GM10248 (cell line): ENCODE measurements around the gene CDK5RAP3.

Source experiments
- CTCF ChIA-PET: fragments of 300-600 bp; sonication (Branson Sonifier 250); formaldehyde crosslinking; extraction: SDS; loops from one replicate; lab custom pipeline; 2021; ENCODE audit warnings: antibody characterized with exemption; lab: Yijun Ruan, JAX
- POLR2A ChIA-PET: fragments of 350-650 bp; sonication (Branson Sonifier 250); formaldehyde crosslinking; extraction: SDS; loops from one replicate; lab custom pipeline; 2020; ENCODE audit warnings: antibody characterized with exemption; lab: Yijun Ruan, JAX
- DNase-seq: peaks from one replicate; pipeline ENCODE4 v3.0.0; 2012; ENCODE audit errors: extremely low spot score
- TF ChIP-seq, protein P1 (sequence below): IDR thresholded peaks from 2 replicates; pipeline ENCODE4 v1.5.1; 2012; ENCODE audit warnings: mild to moderate bottlenecking, low read depth; ENCODE audit errors: extremely low read depth, missing control alignments, control extremely low read depth

CDK5RAP3 gene

DNA sequence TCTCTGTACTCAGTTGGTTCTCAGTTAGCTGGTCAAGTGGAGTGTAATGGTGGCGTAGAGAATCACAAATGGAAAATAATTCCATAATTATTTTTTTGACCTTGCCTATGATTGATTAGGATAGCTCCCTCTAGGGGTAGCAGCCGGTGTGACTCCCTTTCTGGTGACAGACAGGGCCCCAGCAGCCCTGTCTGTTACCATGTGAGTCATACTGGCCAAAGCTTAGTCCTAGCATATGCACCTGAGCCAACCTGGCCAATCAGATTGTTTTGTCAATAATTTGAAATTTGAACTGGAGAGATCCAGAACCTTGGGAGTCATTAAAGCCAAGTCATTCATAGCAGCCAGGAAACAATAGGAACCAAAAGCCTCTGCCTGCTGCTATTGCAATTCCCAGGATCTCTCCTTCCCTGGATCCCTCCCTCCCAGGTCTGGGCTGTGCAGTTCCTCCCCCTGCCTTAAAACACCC, 23.9 kb upstream of the CDK5RAP3 start:
- CTCF ChIA-PET, result interaction anchor here (0.6 to 32.0 kb wide), 43 partner anchors 2 to 582 kb away, joined by 3 to 584 read pairs (median 5); partner anchors contain the start of genes CDK5RAP3, LRRC46, MRPL10 and OSBPL7
- POLR2A ChIA-PET, result interaction anchor here (0.7 kb wide), 1 partner anchor 115 kb away, joined by 5 read pairs; the partner anchor contains the start of genes LRRC46 and MRPL10
- DNase-seq, result peak; percentile 88

DNA sequence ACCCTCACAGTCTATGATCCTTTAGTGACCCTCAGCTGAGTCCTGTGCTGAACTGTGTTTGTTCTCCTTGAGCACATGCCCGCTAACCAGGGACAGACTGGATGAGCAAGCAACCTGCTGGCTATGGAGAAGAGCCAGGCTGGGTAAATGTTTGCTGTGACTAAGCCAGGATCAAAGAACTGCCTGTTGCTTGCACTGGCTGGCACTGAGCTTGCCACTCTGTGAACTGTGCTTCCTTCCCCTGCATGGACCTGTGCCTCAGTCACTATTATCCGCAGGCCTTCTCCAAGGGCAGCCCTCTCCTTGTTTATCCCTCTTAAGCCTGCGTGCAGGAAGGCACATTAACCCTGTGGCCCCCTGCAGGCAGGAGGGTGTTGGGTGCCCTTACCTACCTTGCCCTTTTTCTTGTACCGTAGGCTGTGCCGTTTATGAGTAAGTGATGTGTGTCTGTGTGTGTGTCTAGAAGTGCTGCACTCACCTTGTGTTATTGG, 22.2 kb upstream of the CDK5RAP3 start:
- POLR2A ChIA-PET, result no interaction called here
- DNase-seq, result no peak
- TF ChIP-seq, protein P1, sequence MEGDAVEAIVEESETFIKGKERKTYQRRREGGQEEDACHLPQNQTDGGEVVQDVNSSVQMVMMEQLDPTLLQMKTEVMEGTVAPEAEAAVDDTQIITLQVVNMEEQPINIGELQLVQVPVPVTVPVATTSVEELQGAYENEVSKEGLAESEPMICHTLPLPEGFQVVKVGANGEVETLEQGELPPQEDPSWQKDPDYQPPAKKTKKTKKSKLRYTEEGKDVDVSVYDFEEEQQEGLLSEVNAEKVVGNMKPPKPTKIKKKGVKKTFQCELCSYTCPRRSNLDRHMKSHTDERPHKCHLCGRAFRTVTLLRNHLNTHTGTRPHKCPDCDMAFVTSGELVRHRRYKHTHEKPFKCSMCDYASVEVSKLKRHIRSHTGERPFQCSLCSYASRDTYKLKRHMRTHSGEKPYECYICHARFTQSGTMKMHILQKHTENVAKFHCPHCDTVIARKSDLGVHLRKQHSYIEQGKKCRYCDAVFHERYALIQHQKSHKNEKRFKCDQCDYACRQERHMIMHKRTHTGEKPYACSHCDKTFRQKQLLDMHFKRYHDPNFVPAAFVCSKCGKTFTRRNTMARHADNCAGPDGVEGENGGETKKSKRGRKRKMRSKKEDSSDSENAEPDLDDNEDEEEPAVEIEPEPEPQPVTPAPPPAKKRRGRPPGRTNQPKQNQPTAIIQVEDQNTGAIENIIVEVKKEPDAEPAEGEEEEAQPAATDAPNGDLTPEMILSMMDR, result peak; percentile 23
- CTCF ChIA-PET, result interaction anchor here (1.1 to 32.0 kb wide), 25 partner anchors 0 to 125 kb away, joined by 3 to 584 read pairs (median 8); partner anchors contain the start of genes CDK5RAP3, PNPO and PRR15L

More for the DNA sequence above, 23.9 kb upstream of the CDK5RAP3 start:
- TF ChIP-seq, protein P1, result peak; percentile 69

- CTCF ChIA-PET, result interaction anchor here (1.1 to 32.0 kb wide), 27 partner anchors 0 to 1087 kb away, joined by 3 to 584 read pairs (median 7); partner anchors contain the start of genes CDK5RAP3, PNPO and PRR15L
- POLR2A ChIA-PET, result no interaction called here
- DNase-seq, result peak; percentile 82
- TF ChIP-seq, protein P1, result peak; percentile 88
These were observed 21.6 kb upstream of the CDK5RAP3 start for GRCh38 chr17:47949197-47949759.

DNA sequence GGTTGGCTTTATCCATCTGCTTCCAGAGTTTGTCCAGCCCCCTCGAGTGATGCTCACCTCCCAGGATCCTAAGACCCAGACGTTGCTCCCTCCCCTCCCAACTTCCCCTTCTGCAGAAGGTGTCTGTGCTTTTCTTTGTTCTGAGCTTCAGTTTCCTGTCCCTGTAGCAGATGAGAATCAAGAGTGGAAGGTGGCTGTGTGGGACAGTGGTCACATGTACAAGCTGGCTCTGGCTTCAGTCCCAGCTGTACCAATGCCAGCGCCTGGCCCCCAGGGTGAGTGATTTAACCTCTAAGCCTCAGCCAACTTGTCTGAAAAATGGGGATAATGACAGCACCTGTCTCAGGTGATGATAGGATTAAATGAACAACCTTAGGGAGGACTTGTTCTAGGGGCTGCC, 21.0 kb upstream of the CDK5RAP3 start:
- DNase-seq, result no peak
- TF ChIP-seq, protein P1, result no peak
- CTCF ChIA-PET, result interaction anchor here (0.9 to 32.0 kb wide), 27 partner anchors 1 to 1086 kb away, joined by 3 to 584 read pairs (median 5); partner anchors contain the start of genes CDK5RAP3, PNPO and PRR15L
- POLR2A ChIA-PET, result no interaction called here

- TF ChIP-seq, protein P1, result no peak
- POLR2A ChIA-PET, result interaction anchor here (0.7 kb wide), 1 partner anchor 67 kb away, joined by 3 read pairs; no protein-coding TSS in a partner anchor
- DNase-seq, result no peak
- CTCF ChIA-PET, result interaction anchor here (0.9 to 25.3 kb wide), 24 partner anchors 16 to 1086 kb away, joined by 3 to 584 read pairs (median 4); partner anchors contain the start of genes CDK5RAP3, PNPO and SCRN2
These were observed 20.5 kb upstream of the CDK5RAP3 start for GRCh38 chr17:47950448-47950847.

DNA sequence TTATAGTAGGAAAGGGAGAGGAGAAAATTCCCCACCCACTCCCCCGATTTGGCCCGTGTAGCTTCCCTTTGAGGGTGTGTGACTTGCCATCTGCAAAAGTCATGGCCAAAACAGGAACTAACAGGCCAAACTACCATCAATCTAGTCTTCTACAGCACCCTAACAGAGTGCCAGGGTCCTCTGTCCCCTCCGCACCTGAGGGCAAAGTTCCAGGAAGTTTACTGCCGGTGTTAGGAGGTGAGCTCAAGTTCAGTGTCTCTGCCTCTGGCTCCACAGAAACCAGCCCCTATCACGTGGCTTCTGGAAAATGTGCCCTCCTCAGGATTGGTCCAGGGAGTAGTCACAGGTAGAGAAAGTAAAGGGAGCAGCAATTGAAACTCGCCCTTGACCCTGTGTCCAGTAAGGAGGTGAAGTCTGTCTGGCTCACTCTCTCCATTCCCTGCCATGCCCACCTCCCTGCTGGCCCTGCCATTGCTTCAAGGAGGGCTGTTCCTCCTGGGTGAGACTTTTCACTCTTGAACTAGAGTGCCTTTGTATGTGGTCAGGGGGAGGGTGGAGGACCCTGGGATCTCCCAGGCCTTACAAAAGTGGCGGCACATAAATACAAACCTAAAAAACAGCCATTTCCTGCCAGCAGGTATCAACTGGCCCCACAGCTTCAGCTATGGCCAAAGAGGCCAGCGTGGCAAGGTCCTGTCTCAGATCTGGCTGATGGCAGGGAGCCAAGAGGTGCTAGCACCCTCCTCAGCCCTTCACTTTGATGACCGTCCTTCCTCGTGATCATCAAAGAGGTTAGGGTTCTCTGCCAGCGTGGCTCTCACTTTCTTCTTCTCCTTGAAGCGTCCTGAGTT, 18.5 kb upstream of the CDK5RAP3 start:
- TF ChIP-seq, protein P1, result no peak
- no peak for DNase-seq
- ChIA-PET CTCF (interaction anchor here (1.0 to 25.3 kb wide), 8 partner anchors 15 to 103 kb away, joined by 3 to 584 read pairs (median 30); partner anchors contain the start of genes CDK5RAP3 and PNPO), POLR2A (no interaction called here)
